ENCODE data around the gene TMEM200C. TPM values are rescaled to one million over a fixed set of nuclear protein-coding genes. Genes with fewer than 3 reads are reported as not detected.

The TMEM200C gene
- total RNA-seq, 2 experiments from 2014 or later: not detected

DNA sequence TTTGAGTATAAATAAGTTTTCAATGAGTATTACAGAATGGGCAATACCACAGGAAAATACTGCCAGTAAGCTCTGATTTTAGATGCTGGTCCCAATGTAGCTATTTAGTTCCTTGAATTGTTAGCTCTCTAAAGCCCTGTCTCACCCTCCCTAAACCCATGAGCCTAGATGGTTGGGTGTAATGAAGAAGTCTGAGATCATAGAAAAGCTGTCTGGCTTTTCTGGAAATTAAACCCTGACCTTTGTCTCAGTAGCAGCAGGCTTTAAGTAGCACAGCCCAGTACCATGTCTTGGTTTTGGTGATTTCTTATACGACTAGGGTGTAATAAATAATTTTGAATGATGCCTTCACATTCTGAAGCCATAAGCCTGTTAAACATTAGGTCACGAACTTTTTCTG, 55.3 kb downstream of the TMEM200C start:
- TF ChIP-seq EZH2phosphoT487 (IDR thresholded peaks at IDR 0.05; ENCODE audit: borderline replicate concordance, low read depth, low read length): no peak
- TF ChIP-seq, protein P1, sequence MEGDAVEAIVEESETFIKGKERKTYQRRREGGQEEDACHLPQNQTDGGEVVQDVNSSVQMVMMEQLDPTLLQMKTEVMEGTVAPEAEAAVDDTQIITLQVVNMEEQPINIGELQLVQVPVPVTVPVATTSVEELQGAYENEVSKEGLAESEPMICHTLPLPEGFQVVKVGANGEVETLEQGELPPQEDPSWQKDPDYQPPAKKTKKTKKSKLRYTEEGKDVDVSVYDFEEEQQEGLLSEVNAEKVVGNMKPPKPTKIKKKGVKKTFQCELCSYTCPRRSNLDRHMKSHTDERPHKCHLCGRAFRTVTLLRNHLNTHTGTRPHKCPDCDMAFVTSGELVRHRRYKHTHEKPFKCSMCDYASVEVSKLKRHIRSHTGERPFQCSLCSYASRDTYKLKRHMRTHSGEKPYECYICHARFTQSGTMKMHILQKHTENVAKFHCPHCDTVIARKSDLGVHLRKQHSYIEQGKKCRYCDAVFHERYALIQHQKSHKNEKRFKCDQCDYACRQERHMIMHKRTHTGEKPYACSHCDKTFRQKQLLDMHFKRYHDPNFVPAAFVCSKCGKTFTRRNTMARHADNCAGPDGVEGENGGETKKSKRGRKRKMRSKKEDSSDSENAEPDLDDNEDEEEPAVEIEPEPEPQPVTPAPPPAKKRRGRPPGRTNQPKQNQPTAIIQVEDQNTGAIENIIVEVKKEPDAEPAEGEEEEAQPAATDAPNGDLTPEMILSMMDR (conservative IDR thresholded peaks at IDR 0.05; ENCODE audit: low read length): no peak
- no peak overlapping the region for H3K27ac ChIP-seq (ENCODE audit: low read depth, low read length, poor library complexity, severe bottlenecking)
- intact Hi-C loops (cut with micrococcal nuclease; ENCODE audit: unreplicated experiment): no loop called here
- DNase-seq (ENCODE audit: low spot score): no peak
- no peak overlapping the region for H2AFZ ChIP-seq (ENCODE audit: low read length)
- no peaks in the 10 kb centered on the region for H3K79me2 ChIP-seq (ENCODE audit: insufficient read depth, low read depth, low read length)
- no peaks in the 10 kb centered on the region for H4K20me1 ChIP-seq (ENCODE audit: insufficient read depth, low read length)
- no peaks in the 10 kb centered on the region for H3K36me3 ChIP-seq (ENCODE audit: insufficient read depth, low read length)
- ChIA-PET CTCF (ENCODE audit: unreplicated experiment) (no interaction called here), POLR2A (no interaction called here)
- no peaks in the 10 kb centered on the region for H3K9me2 ChIP-seq (ENCODE audit: insufficient read depth, low read length)
- no TSS peak for BruUV-seq (replicated peaks)
- no peaks in the 10 kb centered on the region for H3K4me1 ChIP-seq (ENCODE audit: insufficient read depth, low read length, poor library complexity, severe bottlenecking)
- no peak overlapping the region for H3K4me3 ChIP-seq (ENCODE audit: low read depth, low read length, poor library complexity, severe bottlenecking)
- no peak overlapping the region for H3K4me2 ChIP-seq (ENCODE audit: low read length)
- no peaks in the 10 kb centered on the region for H3K9me3 ChIP-seq (ENCODE audit: low read length)

DNA sequence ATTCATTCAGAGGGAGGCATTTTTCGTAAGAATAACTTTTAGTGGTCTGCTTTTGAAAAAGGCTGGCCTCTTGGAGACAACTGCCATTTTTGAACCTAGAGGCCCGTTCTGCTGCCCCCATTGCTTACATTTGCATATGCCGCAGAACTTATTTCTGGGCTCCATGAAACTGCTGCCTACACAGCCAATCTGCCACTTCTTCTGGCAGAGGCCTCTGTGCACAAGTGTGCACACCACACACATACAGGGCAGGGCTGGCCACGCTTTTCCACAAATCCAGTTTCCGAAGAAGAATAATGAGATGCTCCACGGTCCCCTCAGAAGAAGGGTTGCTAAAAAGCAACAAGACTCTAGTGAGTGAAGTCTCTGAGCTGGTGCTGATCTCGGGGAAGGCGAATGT, 56.2 kb downstream of the TMEM200C start:
- Histone ChIP-seq H3K27ac (ENCODE audit: low read depth, low read length, poor library complexity, severe bottlenecking) (no peak overlapping the region), H3K4me1 (ENCODE audit: insufficient read depth, low read length, poor library complexity, severe bottlenecking) (no peaks in the 10 kb centered on the region), H2AFZ (ENCODE audit: low read length) (no peak overlapping the region), H4K20me1 (ENCODE audit: insufficient read depth, low read length) (no peaks in the 10 kb centered on the region), H3K9me2 (ENCODE audit: insufficient read depth, low read length) (no peaks in the 10 kb centered on the region), H3K4me3 (ENCODE audit: low read depth, low read length, poor library complexity, severe bottlenecking) (no peak overlapping the region), H3K79me2 (ENCODE audit: insufficient read depth, low read depth, low read length) (no peaks in the 10 kb centered on the region), H3K9me3 (ENCODE audit: low read length) (no peaks in the 10 kb centered on the region), H3K36me3 (ENCODE audit: insufficient read depth, low read length) (no peaks in the 10 kb centered on the region), H3K4me2 (ENCODE audit: low read length) (no peak overlapping the region)
- TF ChIP-seq EZH2phosphoT487 (IDR thresholded peaks at IDR 0.05; ENCODE audit: borderline replicate concordance, low read depth, low read length): no peak
- CTCF ChIA-PET (ENCODE audit: unreplicated experiment): no interaction called here
- BruUV-seq (replicated peaks): no TSS peak
- POLR2A ChIA-PET: interaction anchor here (0.6 kb wide), 1 partner anchor 1933 kb away, joined by 4 read pairs; no protein-coding TSS in a partner anchor
- intact Hi-C loops (cut with micrococcal nuclease; ENCODE audit: unreplicated experiment): no loop called here
- no peak for DNase-seq (ENCODE audit: low spot score)

Small RNA genes lying within 50 kb of the gene (microRNA-seq; reads per million reads assigned to microRNA genes)
- 2.3 reads per million for gene MIR3976 (ENCODE audit: borderline replicate concordance)

Small RNA genes lying within 50 kb of the gene (small RNA-seq; reads per million reads assigned to genes)
- gene MIR3976: not detected

All from OCI-LY7 (cell line).